ENCODE measurements around the gene ICAM4. TPM values are rescaled to one million over a fixed set of nuclear protein-coding genes. Genes with fewer than 3 reads are reported as not detected.

Gene ICAM4
- total RNA-seq, 1 donor from 2014 or later, result not detected

DNA sequence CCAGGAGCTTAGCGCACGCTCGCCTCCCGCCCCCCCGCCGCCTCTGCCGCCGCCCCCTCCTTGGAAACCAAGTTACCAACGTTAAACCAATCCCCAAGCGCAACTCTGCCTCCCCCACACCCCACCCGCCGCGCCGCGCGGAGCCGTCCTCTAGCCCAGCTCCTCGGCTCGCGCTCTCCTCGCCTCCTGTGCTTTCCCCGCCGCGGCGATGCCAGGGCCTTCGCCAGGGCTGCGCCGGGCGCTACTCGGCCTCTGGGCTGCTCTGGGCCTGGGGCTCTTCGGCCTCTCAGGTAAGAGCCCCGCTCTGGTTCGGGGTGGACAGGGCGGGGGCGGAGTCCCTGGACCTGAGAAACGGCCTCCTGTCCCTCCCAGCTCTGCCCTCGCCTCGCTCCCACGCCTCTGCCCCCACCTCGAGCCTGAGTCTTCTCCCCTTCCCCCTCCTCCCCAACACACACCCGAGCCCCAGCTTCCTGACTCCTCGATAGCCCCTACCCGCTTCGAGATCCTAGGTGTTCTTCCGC, 3.1 kb downstream of the ICAM4 start, which contains the start of gene ICAM5:
Gene ICAM5 (plus strand): TSS at position 117 of the 521 bp plus-strand sequence. CDS start 92 bp downstream, at position 209.
- Mint-ChIP-seq H3K9me3 (ENCODE audit: unreplicated experiment) (no peaks in the 10 kb centered on the region), H3K36me3 (ENCODE audit: unreplicated experiment) (peaks cover 9% of the 10 kb centered on the region), H3K27me3 (ENCODE audit: unreplicated experiment) (peaks cover 59% of the 10 kb centered on the region), H3K27ac (ENCODE audit: unreplicated experiment) (no peak within 1 kb of the TSS), H3K4me3 (ENCODE audit: unreplicated experiment) (peak within 1 kb of the TSS; percentile 72), H3K4me1 (ENCODE audit: unreplicated experiment) (peaks cover 46% of the 10 kb centered on the region)
- TF ChIP-seq, protein P1, sequence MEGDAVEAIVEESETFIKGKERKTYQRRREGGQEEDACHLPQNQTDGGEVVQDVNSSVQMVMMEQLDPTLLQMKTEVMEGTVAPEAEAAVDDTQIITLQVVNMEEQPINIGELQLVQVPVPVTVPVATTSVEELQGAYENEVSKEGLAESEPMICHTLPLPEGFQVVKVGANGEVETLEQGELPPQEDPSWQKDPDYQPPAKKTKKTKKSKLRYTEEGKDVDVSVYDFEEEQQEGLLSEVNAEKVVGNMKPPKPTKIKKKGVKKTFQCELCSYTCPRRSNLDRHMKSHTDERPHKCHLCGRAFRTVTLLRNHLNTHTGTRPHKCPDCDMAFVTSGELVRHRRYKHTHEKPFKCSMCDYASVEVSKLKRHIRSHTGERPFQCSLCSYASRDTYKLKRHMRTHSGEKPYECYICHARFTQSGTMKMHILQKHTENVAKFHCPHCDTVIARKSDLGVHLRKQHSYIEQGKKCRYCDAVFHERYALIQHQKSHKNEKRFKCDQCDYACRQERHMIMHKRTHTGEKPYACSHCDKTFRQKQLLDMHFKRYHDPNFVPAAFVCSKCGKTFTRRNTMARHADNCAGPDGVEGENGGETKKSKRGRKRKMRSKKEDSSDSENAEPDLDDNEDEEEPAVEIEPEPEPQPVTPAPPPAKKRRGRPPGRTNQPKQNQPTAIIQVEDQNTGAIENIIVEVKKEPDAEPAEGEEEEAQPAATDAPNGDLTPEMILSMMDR (IDR thresholded peaks at IDR 0.05), result no peak
- DNase-seq (ENCODE audit: extremely low spot score, unreplicated experiment), result peak; percentile 84

DNA sequence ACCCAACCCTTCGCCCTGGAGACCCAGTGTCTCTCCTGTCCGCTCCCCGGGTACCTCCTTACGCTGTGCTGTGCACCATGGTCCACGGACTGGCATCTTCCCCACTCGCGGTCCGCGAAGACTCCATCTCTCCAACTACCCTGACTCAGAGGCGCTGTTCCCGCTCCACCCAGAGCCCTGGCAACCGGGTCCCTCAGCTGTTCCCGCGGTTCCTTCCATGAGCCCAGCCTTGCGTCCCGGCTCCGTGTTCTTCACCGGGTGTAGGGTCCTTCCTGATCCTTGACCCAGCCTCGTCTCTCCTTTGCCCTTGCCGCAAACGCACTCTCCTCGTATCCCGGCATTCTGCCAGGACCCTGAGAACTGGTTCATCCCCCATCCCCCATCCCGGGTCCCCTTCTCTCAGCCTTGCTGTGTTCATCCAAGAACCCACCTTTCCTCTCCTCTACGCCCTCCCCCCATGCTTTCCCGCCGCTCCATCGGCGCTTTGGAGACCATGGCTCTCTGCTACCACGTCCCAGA, 3.7 kb downstream of the ICAM4 start:
- Mint-ChIP-seq H3K4me3 (ENCODE audit: unreplicated experiment) (peak overlapping the region; percentile 72), H3K27me3 (ENCODE audit: unreplicated experiment) (peaks cover 63% of the 10 kb centered on the region), H3K27ac (ENCODE audit: unreplicated experiment) (no peak overlapping the region), H3K4me1 (ENCODE audit: unreplicated experiment) (peaks cover 47% of the 10 kb centered on the region), H3K36me3 (ENCODE audit: unreplicated experiment) (peaks cover 4% of the 10 kb centered on the region), H3K9me3 (ENCODE audit: unreplicated experiment) (no peaks in the 10 kb centered on the region)
- DNase-seq (ENCODE audit: extremely low spot score, unreplicated experiment), result no peak
- TF ChIP-seq, protein P1 (IDR thresholded peaks at IDR 0.05), result no peak

DNA sequence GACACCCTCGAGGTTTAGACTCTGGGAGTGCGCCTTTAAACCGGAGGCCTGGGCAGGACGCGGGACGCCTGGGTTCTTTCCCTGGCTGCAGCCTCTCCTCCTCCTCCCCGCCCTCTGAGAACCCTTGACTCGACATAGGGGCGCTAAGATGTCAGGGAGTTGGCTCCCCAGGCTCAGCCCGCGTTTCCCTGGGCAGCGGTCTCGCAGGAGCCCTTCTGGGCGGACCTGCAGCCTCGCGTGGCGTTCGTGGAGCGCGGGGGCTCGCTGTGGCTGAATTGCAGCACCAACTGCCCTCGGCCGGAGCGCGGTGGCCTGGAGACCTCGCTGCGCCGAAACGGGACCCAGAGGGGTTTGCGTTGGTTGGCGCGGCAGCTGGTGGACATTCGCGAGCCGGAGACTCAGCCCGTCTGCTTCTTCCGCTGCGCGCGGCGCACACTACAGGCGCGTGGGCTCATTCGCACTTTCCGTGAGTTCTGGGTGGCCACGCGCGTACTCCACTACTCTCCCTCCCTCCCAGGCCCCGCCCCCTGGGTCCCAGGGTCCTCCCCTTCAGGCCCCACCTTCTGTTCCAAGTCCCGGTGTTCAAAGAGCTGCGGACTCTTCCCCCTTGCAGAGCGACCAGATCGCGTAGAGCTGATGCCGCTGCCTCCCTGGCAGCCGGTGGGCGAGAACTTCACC, 4.3 kb downstream of the ICAM4 start:
- Mint-ChIP-seq H3K27me3 (ENCODE audit: unreplicated experiment) (peaks cover 68% of the 10 kb centered on the region), H3K36me3 (ENCODE audit: unreplicated experiment) (peaks cover 2% of the 10 kb centered on the region), H3K4me3 (ENCODE audit: unreplicated experiment) (peak overlapping the region; percentile 72), H3K27ac (ENCODE audit: unreplicated experiment) (no peak overlapping the region), H3K4me1 (ENCODE audit: unreplicated experiment) (peaks cover 52% of the 10 kb centered on the region), H3K9me3 (ENCODE audit: unreplicated experiment) (no peaks in the 10 kb centered on the region)
- TF ChIP-seq, protein P1 (IDR thresholded peaks at IDR 0.05), result no peak
- DNase-seq (ENCODE audit: extremely low spot score, unreplicated experiment), result peak; percentile 83

DNA sequence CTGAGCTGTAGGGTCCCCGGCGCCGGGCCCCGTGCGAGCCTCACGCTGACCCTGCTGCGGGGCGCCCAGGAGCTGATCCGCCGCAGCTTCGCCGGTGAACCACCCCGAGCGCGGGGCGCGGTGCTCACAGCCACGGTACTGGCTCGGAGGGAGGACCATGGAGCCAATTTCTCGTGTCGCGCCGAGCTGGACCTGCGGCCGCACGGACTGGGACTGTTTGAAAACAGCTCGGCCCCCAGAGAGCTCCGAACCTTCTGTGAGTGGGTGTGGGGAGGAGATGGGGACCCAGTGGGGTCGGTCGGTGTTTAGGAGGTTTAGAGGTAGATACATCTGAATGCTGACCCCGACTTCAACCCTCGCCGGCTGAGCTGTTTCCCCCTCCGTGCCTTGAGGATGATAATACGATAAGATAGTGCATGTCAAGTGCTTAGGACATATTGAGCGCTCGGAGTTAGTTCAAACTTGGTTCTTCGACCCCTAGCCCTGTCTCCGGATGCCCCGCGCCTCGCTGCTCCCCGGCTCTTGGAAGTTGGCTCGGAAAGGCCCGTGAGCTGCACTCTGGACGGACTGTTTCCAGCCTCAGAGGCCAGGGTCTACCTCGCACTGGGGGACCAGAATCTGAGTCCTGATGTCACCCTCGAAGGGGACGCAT, 4.9 kb downstream of the ICAM4 start:
- Mint-ChIP-seq H3K27me3 (ENCODE audit: unreplicated experiment) (peaks cover 70% of the 10 kb centered on the region), H3K27ac (ENCODE audit: unreplicated experiment) (no peak overlapping the region)

More for the DNA sequence above, 4.9 kb downstream of the ICAM4 start:
- Mint-ChIP-seq H3K9me3 (ENCODE audit: unreplicated experiment) (no peaks in the 10 kb centered on the region), H3K36me3 (ENCODE audit: unreplicated experiment) (peaks cover 2% of the 10 kb centered on the region), H3K4me1 (ENCODE audit: unreplicated experiment) (peaks cover 52% of the 10 kb centered on the region), H3K4me3 (ENCODE audit: unreplicated experiment) (peak overlapping the region; percentile 72)
- peak; percentile 83 for DNase-seq (ENCODE audit: extremely low spot score, unreplicated experiment)
- TF ChIP-seq, protein P1 (IDR thresholded peaks at IDR 0.05), result no peak
